Measurements from ENCODE around the gene BUB3.

Gene BUB3

GRCh38 chr10:123187781-123188180 lies 33.6 kb downstream of the BUB3 start:
- no peak for DNase-seq (ENCODE audit: low read depth)
- no peak overlapping the region for H3K4me3 ChIP-seq (ENCODE audit: low read depth, low read length)

GRCh38 chr10:123191886-123192285 lies 37.7 kb downstream of the BUB3 start:
- no peak overlapping the region for H3K4me3 ChIP-seq (ENCODE audit: low read depth, low read length)
- DNase-seq (ENCODE audit: low read depth) = no peak

- no peak overlapping the region for H3K4me3 ChIP-seq (ENCODE audit: low read depth, low read length)
- no peak for DNase-seq (ENCODE audit: low read depth)
Observed at GRCh38 chr10:123194056-123194455, 39.9 kb downstream of the BUB3 start.

- H3K4me3 ChIP-seq (ENCODE audit: low read depth, low read length) = no peak overlapping the region
- no peak for DNase-seq (ENCODE audit: low read depth)
Observed at GRCh38 chr10:123200531-123200930, 46.3 kb downstream of the BUB3 start.

GRCh38 chr10:123202506-123202905 lies 48.3 kb downstream of the BUB3 start:
- no peak for DNase-seq (ENCODE audit: low read depth)

GRCh38 chr10:123203393-123204126 lies 49.4 kb downstream of the BUB3 start:
- H3K4me3 ChIP-seq (ENCODE audit: low read depth, low read length) = no peak overlapping the region
- DNase-seq (ENCODE audit: low read depth) = no peak

More at GRCh38 chr10:123202506-123202905, 48.3 kb downstream of the BUB3 start:
- no peak overlapping the region for H3K4me3 ChIP-seq (ENCODE audit: low read depth, low read length)

- no peak overlapping the region for H3K4me3 ChIP-seq (ENCODE audit: low read depth, low read length)
- DNase-seq (ENCODE audit: low read depth) = no peak
Observed at GRCh38 chr10:123204127-123204461, 49.9 kb downstream of the BUB3 start.

- no peak for DNase-seq (ENCODE audit: low read depth)
Observed at GRCh38 chr10:123205041-123205440, 50.8 kb downstream of the BUB3 start.

GRCh38 chr10:123212063-123212462 lies 57.9 kb downstream of the BUB3 start:
- no peak overlapping the region for H3K4me3 ChIP-seq (ENCODE audit: low read depth, low read length)
- DNase-seq (ENCODE audit: low read depth) = no peak

More at GRCh38 chr10:123205041-123205440, 50.8 kb downstream of the BUB3 start:
- H3K4me3 ChIP-seq (ENCODE audit: low read depth, low read length) = no peak overlapping the region

- no peak for DNase-seq (ENCODE audit: low read depth)
- H3K4me3 ChIP-seq (ENCODE audit: low read depth, low read length) = no peak overlapping the region
Observed at GRCh38 chr10:123212640-123213039, 58.4 kb downstream of the BUB3 start.

GRCh38 chr10:123213192-123213591 lies 59.0 kb downstream of the BUB3 start:
- DNase-seq (ENCODE audit: low read depth) = no peak
- H3K4me3 ChIP-seq (ENCODE audit: low read depth, low read length) = no peak overlapping the region

Measured in skeletal muscle cell (primary cell).